HUES48 (cell line): ENCODE measurements around the gene NTM.
A peak's percentile ranks its signal among the peaks of the same experiment; 100 is the strongest.

Experiments used
- H3K27ac ChIP-seq: one replicate; pipeline ENCODE4 v1.7.0; 2013; ENCODE audit warnings: low read depth, low read length, inconsistent platforms
- H3K27me3 ChIP-seq: 2 replicates; pipeline ENCODE4 v1.6.1; 2013; ENCODE audit warnings: mild to moderate bottlenecking, low read length; ENCODE audit not compliant: control insufficient read depth, insufficient read depth
- H3K36me3 ChIP-seq: 2 replicates; pipeline ENCODE4 v1.6.1; 2013; ENCODE audit warnings: low read length; ENCODE audit not compliant: control insufficient read depth, insufficient read depth
- H3K4me1 ChIP-seq: 2 replicates; pipeline ENCODE4 v1.6.1; 2013; ENCODE audit warnings: mild to moderate bottlenecking, low read length; ENCODE audit not compliant: control insufficient read depth, insufficient read depth
- H3K4me3 ChIP-seq: 2 replicates; pipeline ENCODE4 v1.5.1; 2013; ENCODE audit warnings: mild to moderate bottlenecking, low read depth, low read length
- H3K9ac ChIP-seq: 2 replicates; pipeline ENCODE4 v1.6.1; 2013; ENCODE audit warnings: mild to moderate bottlenecking, low read depth, low read length, moderate library complexity
- H3K9me3 ChIP-seq: 2 replicates; pipeline ENCODE4 v1.6.1; 2013; ENCODE audit warnings: low read length; ENCODE audit not compliant: control insufficient read depth, insufficient read depth

Gene NTM

DNA sequence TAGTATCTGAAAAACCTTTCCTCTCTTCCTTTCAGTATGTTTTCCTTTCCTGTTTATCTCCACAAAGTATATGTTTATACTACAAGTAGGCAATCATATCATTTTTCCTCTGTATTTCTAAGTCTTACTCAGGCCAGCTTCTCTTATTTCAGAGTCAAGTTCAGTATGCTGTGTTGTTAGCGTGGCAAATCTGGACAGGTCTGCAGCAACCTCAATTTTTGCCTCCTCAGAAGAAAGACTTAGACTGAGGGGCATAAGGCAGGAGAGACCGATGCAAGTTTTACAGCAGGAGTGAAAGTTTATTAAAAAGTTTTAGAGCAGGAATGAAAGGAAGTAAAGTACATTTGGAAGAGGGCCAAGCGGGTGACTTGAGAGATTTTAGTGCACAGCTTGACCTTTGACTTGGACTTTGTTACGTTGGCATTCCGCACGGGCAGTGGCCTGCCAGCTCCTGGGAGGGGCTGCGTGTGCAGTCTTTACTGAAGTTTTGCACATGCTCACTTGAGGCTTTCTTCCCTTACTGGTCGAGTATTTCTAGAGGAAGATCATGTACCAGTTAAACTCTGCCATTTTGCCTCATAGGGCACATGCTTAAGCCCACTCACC, 343.2 kb downstream of the NTM start:
- H3K4me1 ChIP-seq: no peaks in the 10 kb centered on the region
- H3K27ac ChIP-seq: no peak overlapping the region
- H3K27me3 ChIP-seq: no peaks in the 10 kb centered on the region
- H3K9ac ChIP-seq: no peak overlapping the region
- H3K36me3 ChIP-seq: no peaks in the 10 kb centered on the region
- no peaks in the 10 kb centered on the region for H3K9me3 ChIP-seq
- H3K4me3 ChIP-seq: no peak overlapping the region

DNA sequence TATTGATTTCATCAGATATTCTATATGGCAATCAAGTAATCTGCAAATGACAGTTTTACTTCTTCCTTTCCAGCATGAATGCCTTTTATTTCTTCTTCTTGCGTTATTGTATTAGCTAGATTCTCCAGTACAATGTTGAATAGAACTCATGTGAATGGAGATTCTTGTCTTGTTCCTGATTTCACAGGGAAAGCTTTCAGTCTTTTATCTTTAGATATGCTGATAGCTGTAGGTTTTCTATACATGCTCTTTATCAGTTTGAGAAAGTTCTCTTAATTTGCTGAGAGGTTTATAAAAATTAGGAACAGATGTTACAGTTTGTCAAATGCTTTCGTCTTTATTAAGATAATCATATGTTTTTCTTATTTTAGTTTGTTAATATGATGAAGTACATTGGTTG, 347.2 kb downstream of the NTM start:
- Histone ChIP-seq H3K9me3 (no peaks in the 10 kb centered on the region), H3K27ac (no peak overlapping the region), H3K4me3 (no peak overlapping the region), H3K9ac (no peak overlapping the region), H3K27me3 (no peaks in the 10 kb centered on the region), H3K36me3 (no peaks in the 10 kb centered on the region), H3K4me1 (no peaks in the 10 kb centered on the region)

DNA sequence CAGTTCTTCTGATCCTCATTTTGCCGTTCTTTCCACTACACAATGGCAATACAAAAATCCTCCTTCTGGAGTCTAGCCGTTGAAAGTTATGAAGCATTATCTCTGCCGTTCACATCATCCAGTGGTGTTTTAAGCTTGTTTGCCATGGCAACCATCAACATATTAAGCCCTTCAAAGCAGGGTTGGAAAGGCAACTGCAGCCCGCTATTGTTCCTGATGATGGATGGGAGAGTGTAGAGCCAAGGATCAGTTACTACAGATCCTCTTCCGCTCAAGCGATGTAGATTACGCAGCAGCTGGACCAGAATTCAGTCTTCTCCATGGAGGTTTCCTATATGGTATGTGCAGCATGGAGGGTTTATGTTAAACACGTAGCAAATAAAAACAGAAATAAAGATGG, 352.7 kb downstream of the NTM start:
- no peaks in the 10 kb centered on the region for H3K27me3 ChIP-seq
- no peak overlapping the region for H3K4me3 ChIP-seq
- H3K27ac ChIP-seq: no peak overlapping the region
- H3K9me3 ChIP-seq: no peaks in the 10 kb centered on the region
- no peaks in the 10 kb centered on the region for H3K4me1 ChIP-seq
- H3K9ac ChIP-seq: no peak overlapping the region
- no peaks in the 10 kb centered on the region for H3K36me3 ChIP-seq

DNA sequence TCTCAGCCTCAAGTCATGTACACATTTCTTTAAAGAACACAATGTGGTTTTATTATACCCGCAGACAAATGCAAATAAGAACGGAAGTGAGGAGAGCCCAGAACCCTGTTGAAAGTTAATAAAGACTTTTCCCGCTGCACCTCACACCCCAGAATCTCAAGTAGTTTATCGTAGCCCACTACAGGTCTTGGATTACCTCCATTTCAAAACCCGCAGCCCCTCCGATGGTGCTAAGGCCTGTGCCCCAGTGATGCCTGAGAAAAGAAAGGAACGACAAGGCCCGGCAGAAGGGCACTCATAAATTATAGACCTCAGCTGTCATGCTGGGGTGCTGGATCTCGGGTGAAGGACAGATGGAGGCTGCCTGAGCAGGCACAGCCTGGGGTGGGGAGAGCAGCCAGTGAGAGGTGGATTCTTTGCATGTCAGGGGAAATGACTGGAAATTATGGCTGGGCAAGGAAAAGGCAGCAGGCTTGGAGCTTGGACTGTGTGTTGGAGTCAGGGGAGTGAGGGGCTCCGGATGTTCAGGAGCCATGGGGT, 354.1 kb downstream of the NTM start:
- H3K36me3 ChIP-seq: no peaks in the 10 kb centered on the region
- no peaks in the 10 kb centered on the region for H3K9me3 ChIP-seq
- no peak overlapping the region for H3K27ac ChIP-seq
- H3K4me3 ChIP-seq: no peak overlapping the region
- H3K9ac ChIP-seq: no peak overlapping the region
- no peaks in the 10 kb centered on the region for H3K4me1 ChIP-seq
- H3K27me3 ChIP-seq: no peaks in the 10 kb centered on the region

DNA sequence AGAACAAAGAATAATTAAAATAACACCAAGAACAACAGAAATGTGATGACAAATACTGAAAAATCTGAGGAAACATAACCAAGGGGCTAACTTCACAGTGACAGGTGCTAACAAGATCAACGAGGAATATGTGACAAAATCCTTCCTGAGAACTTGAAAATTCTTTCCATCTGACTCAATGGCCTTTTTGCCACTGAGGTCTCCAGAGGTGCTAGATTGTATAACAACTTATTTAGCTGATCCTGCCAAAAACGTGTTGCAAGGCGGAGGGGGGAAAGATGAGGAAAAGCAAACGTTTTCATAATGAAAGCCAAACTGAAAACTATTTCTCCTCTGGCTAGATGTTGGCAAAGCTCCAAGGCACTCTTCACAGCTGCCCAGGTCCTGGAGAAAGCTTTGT, 364.5 kb downstream of the NTM start:
- no peaks in the 10 kb centered on the region for H3K27me3 ChIP-seq
- H3K9ac ChIP-seq: no peak overlapping the region
- peaks cover 3% of the 10 kb centered on the region; the same call in 1 of the 2 replicates for H3K4me1 ChIP-seq
- H3K36me3 ChIP-seq: no peaks in the 10 kb centered on the region
- H3K9me3 ChIP-seq: no peaks in the 10 kb centered on the region
- no peak overlapping the region for H3K4me3 ChIP-seq
- no peak overlapping the region for H3K27ac ChIP-seq

DNA sequence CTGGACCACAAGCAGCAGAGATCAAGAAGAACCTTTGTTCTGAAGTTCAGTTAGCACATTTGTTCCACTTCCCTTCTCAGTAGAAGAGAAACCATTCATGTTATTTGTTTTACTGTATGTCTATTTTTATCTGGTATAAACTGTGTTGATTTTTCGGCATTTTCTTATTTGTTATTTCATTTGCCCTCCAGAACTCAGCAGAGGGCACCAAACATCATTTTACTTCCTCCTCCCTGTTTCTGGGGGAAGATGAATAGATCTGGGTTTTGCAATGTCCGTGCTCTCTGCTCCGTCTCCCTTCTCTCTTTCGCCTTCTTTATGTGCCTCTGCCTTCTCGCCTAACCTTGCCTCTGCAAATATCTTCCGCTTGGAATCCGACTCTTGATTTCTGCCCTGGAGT, 366.9 kb downstream of the NTM start:
- Histone ChIP-seq H3K9me3 (no peaks in the 10 kb centered on the region), H3K27ac (no peak overlapping the region)

DNA sequence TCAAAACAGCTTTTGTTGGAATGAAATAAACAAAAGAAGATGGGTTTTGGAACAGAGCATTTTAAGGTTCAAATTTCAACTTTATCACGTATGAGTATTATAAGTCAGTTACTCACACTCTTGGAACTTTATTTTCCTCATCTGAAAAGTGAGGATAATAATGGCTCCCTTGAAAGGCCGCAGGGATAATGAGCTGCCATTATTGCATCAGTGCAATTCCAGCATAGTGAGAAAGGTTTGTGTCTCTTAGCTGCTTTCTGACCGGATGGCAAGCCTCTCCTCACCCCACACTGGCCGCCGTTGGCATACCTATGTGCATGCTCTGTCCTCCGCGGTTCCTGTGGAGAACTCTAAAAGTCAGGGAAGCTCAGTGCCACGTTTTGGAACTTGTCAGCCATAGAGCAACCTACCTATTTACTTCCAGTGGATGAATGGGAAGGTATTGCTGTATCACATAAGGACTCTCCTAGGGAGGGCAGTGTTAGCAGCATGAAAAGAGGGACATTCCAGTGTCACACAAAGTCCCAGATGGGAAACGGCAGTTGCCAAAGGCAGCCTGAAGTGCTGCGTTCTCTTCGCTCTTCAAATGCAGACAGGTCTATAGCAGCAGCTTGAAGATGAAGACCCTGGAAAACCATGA, 368.9 kb downstream of the NTM start:
- no peaks in the 10 kb centered on the region for H3K27me3 ChIP-seq
- H3K27ac ChIP-seq: no peak overlapping the region
- no peaks in the 10 kb centered on the region for H3K9me3 ChIP-seq
- peaks cover 3% of the 10 kb centered on the region; the same call in 1 of the 2 replicates for H3K4me1 ChIP-seq
- H3K9ac ChIP-seq: no peak overlapping the region
- H3K36me3 ChIP-seq: no peaks in the 10 kb centered on the region
- H3K4me3 ChIP-seq: no peak overlapping the region

More for the DNA sequence above, 366.9 kb downstream of the NTM start:
- no peak overlapping the region for H3K9ac ChIP-seq
- H3K4me1 ChIP-seq: peaks cover 3% of the 10 kb centered on the region; the same call in 1 of the 2 replicates
- H3K36me3 ChIP-seq: no peaks in the 10 kb centered on the region
- H3K4me3 ChIP-seq: no peak overlapping the region
- no peaks in the 10 kb centered on the region for H3K27me3 ChIP-seq

DNA sequence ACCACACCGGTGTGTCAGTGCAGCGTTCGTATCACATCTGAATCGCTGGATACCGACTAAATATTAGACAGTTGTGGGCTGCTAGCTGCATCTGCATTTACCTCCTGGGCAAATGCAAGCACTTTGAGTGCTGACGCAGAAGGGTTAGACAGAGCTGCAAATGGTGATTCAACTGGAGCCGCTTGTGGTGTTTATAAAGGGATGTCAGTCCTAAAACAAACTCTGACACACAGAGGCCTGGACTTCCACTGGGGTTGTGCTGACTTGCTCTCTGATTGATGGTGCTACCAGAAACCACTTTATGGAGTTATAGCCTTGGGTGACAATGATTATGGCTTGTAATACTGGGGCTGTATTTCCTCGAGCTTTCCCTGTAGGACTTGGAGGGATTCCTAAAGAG, 374.4 kb downstream of the NTM start:
- H3K9ac ChIP-seq: no peak overlapping the region
- H3K4me1 ChIP-seq: peaks cover 11% of the 10 kb centered on the region
- no peak overlapping the region for H3K27ac ChIP-seq
- no peaks in the 10 kb centered on the region for H3K27me3 ChIP-seq
- H3K4me3 ChIP-seq: no peak overlapping the region
- H3K36me3 ChIP-seq: no peaks in the 10 kb centered on the region
- no peaks in the 10 kb centered on the region for H3K9me3 ChIP-seq

DNA sequence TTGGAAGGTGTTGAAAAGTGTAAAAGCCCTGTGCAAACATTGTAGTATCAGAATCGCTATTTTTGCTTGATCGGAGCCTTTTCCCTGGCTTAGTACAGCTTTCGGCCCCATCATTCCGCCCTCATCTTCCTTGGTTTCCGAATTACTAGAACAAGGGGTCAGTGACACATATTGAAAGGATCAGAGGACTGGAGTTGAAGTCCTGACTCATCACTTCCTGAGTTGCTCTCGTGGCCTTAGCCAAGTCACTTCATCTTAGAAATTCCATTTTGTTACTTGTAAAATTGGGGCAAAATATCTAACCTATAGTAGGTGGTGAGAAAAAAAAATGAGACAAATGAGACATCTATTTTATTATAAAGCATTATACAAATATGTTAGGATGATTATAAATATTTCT, 375.0 kb downstream of the NTM start:
- Histone ChIP-seq H3K27ac (no peak overlapping the region), H3K9me3 (no peaks in the 10 kb centered on the region), H3K4me1 (peaks cover 11% of the 10 kb centered on the region), H3K9ac (no peak overlapping the region), H3K36me3 (no peaks in the 10 kb centered on the region), H3K4me3 (no peak overlapping the region), H3K27me3 (no peaks in the 10 kb centered on the region)

DNA sequence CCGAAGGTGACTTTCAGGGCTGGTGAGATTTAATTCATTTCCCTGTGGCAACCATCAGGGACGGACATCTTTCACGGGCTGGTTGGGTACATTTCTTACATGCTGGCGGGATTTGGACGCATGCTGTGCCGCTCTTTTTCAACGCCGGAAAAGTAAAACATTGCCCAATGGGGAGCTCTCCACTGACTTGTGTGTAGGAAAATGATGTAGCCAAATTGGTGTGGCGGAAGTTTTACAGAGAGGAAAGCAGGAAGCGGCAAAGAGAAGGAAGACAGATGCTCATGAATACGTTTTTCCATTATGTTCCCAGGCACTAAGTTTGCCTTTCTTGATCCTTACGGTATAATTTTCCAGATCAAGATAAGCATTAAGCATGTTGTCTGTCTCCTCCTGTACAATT, 375.8 kb downstream of the NTM start:
- H3K27me3 ChIP-seq: no peaks in the 10 kb centered on the region
- H3K9ac ChIP-seq: no peak overlapping the region
- no peak overlapping the region for H3K27ac ChIP-seq
- H3K36me3 ChIP-seq: no peaks in the 10 kb centered on the region
- peaks cover 11% of the 10 kb centered on the region for H3K4me1 ChIP-seq
- H3K4me3 ChIP-seq: no peak overlapping the region
- H3K9me3 ChIP-seq: no peaks in the 10 kb centered on the region

DNA sequence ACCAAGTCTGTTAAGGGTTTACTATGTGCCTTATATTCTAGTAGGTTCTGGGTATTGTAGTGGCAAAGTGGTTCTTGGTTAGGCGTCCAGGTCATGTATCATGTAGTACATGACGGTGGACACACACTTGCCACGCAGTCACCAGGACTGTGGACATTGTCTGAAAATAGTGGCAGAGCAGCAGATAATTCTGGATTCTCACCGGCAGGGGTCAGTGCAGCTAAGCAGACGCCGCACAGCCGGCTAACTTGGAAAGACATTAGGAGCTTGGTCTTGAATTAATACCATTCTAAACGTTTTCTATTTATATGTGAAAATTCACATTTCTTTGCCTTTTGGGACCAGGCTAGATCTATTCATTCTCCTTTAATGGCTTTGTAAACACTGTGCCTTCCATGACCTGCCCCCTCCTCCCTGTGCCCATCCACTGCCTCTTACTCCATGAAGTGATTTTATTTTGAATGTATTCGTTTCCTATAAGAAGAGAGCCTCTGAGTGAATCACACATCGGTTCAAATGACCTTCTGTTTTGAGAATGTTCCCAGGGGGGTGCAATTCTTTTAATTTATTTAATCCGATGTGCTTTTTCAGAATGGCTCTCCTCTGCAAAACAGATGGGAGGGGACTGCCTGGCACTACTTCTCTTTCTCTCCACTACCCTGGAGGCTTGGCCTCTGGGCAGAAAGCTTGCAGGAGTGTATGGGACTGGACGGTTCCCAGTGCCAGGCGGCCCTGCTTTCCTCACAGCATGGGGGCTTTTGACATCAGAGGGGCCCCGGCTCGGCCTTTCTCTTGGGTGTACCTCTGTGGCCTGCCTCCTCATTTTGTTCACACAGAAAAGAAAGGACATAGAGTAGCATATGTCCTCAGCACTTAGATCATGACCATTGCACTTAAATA, 378.0 kb downstream of the NTM start:
- no peaks in the 10 kb centered on the region for H3K36me3 ChIP-seq
- no peaks in the 10 kb centered on the region for H3K27me3 ChIP-seq
- no peak overlapping the region for H3K9ac ChIP-seq
- H3K9me3 ChIP-seq: no peaks in the 10 kb centered on the region
- H3K4me3 ChIP-seq: no peak overlapping the region
- H3K27ac ChIP-seq: peak overlapping the region; percentile 51
- peaks cover 11% of the 10 kb centered on the region for H3K4me1 ChIP-seq
